Measurements from ENCODE around the gene BAHCC1. TPM values are rescaled to one million over a fixed set of nuclear protein-coding genes. Genes with fewer than 3 reads are reported as not detected.

Gene BAHCC1
- total and polyA plus RNA-seq, 9 of the 15 experiments (the other 6 are each of a cell fraction or from before 2014, with no cell fraction given): 0.14 to 26.9 (median 5.0) TPM

GRCh38 chr17:81487487-81488275, 92.4 kb downstream of the BAHCC1 start (continued):
- TF ChIP-seq MYBL2 (IDR thresholded peaks at IDR 0.05; ENCODE audit: low read depth) (no peak), MYBL2 (CRISPR knock-in tag; IDR thresholded peaks at IDR 0.05; ENCODE audit: borderline replicate concordance) (no peak), EP300 (IDR thresholded peaks at IDR 0.05; ENCODE audit: low read length) (no peak), SIX5 (IDR thresholded peaks at IDR 0.05; ENCODE audit: borderline replicate concordance in 1 of 2, insufficient read depth in 1 of 2, low read depth in 1 of 2, low read length in 2 of 2) (no peak), ATF6 (CRISPR knock-in tag; IDR thresholded peaks at IDR 0.05) (no peak; the same call in 1 of the 2 replicates), POLR2A (conservative IDR thresholded peaks at IDR 0.05) (peak; percentile 86), TAF7 (tag; IDR thresholded peaks at IDR 0.05) (no peak), E2F6 (IDR thresholded peaks at IDR 0.05; ENCODE audit: borderline replicate concordance in 1 of 2, extremely low read depth in 1 of 2, insufficient read depth in 1 of 2, insufficient read length in 1 of 2, low read depth in 1 of 2, low read length in 1 of 2, poor library complexity in 1 of 2, severe bottlenecking in 1 of 2) (peak; percentile 89 to 97), FOXM1 (IDR thresholded peaks at IDR 0.05; ENCODE audit: low read depth) (no peak), FOXM1 (CRISPR knock-in tag; IDR thresholded peaks at IDR 0.05; ENCODE audit: low read depth) (peak; percentile 95), SNAPC5 (CRISPR knock-in tag; IDR thresholded peaks at IDR 0.05) (no peak), MAFF (IDR thresholded peaks at IDR 0.05; ENCODE audit: low read length) (no peak), CTBP1 (IDR thresholded peaks at IDR 0.05; ENCODE audit: borderline replicate concordance) (peak; percentile 56; the same call in 1 of the 2 replicates), THRAP3 (IDR thresholded peaks at IDR 0.05; ENCODE audit: borderline replicate concordance) (no peak), LCOR (CRISPR knock-in tag; IDR thresholded peaks at IDR 0.05) (peak; percentile 72; the same call in 1 of the 2 replicates), ZNF384 (IDR thresholded peaks at IDR 0.05; ENCODE audit: low read depth, low read length) (no peak), ZFX (CRISPR knock-in tag; IDR thresholded peaks at IDR 0.05) (peak; percentile 97), ETV1 (tag; conservative IDR thresholded peaks at IDR 0.05; ENCODE audit: low read depth) (no peak), KAT7 (CRISPR knock-in tag; IDR thresholded peaks at IDR 0.05; ENCODE audit: borderline replicate concordance) (peak; percentile 50; the same call in 1 of the 2 replicates), CBX5 (IDR thresholded peaks at IDR 0.05; ENCODE audit: borderline replicate concordance, low read depth) (no peak), NR0B1 (IDR thresholded peaks at IDR 0.05; ENCODE audit: partially characterized antibody) (no peak), NRF1 (conservative IDR thresholded peaks at IDR 0.05 in 1 of 2, IDR thresholded peaks at IDR 0.05 in 1 of 2) (peak; percentile 92), GATAD2B (IDR thresholded peaks at IDR 0.05; ENCODE audit: borderline replicate concordance) (peak; percentile 73; the same call in 1 of the 2 replicates)
